HEK293T (cell line): Measurements from ENCODE around the gene FBN2.
"Not testable (repeated sequence)": the region's sequence is repeated elsewhere in the genome, so short reads cannot be mapped to it uniquely, and the experiment has no call there.

Experiments
- CTCF ChIA-PET: fragments of 350-600 bp; formaldehyde crosslinking; extraction: SDS; loops from one replicate; lab custom pipeline; 2021; ENCODE audit warnings: antibody characterized with exemption, inconsistent platforms; lab: Yijun Ruan, JAX
- POLR2A ChIA-PET: fragments of 350-600 bp; formaldehyde crosslinking; extraction: SDS; loops from one replicate; lab custom pipeline; 2020; ENCODE audit warnings: antibody characterized with exemption, inconsistent platforms; lab: Yijun Ruan, JAX
- DNase-seq: peaks from one replicate; pipeline ENCODE4 v3.0.0; 2012; ENCODE audit warnings: mixed read lengths; ENCODE audit errors: extremely low spot score
- ARNT ChIP-seq: fragments of 450-650 bp; IDR thresholded peaks from 2 replicates; pipeline ENCODE4 v1.6.1; 2017; ENCODE audit warnings: mild to moderate bottlenecking
- BHLHE40 ChIP-seq: fragments of 450-650 bp; IDR thresholded peaks from 2 replicates; pipeline ENCODE4 v1.6.1; 2016; ENCODE audit warnings: mild to moderate bottlenecking, moderate library complexity, borderline replicate concordance
- CTBP1 ChIP-seq: fragments of 450-650 bp; IDR thresholded peaks from 2 replicates; pipeline ENCODE4 v1.6.1; 2016; ENCODE audit warnings: borderline replicate concordance
- ELF4 ChIP-seq: fragments of 450-650 bp; IDR thresholded peaks from 2 replicates; pipeline ENCODE4 v1.6.1; 2017; ENCODE audit warnings: antibody characterized with exemption
- FOXA1 ChIP-seq: fragments of 450-650 bp; IDR thresholded peaks from 2 replicates; pipeline ENCODE4 v1.6.1; 2016; ENCODE audit warnings: mild to moderate bottlenecking
- FOXK2 ChIP-seq: fragments of 450-650 bp; IDR thresholded peaks from 2 replicates; pipeline ENCODE4 v1.6.1; 2016; ENCODE audit warnings: mild to moderate bottlenecking
- FOXM1 ChIP-seq: fragments of 450-650 bp; IDR thresholded peaks from 2 replicates; pipeline ENCODE4 v1.6.1; 2017; ENCODE audit warnings: mild to moderate bottlenecking, borderline replicate concordance
- HDGF ChIP-seq: fragments of 450-650 bp; IDR thresholded peaks from 2 replicates; pipeline ENCODE4 v1.6.1; 2017; ENCODE audit warnings: antibody characterized with exemption, borderline replicate concordance
- L3MBTL2 ChIP-seq: fragments of 450-650 bp; conservative IDR thresholded peaks from 2 replicates; pipeline ENCODE4 v1.6.1; 2016; ENCODE audit warnings: mild to moderate bottlenecking
- LEF1 ChIP-seq: fragments of 450-650 bp; IDR thresholded peaks from 2 replicates; pipeline ENCODE4 v1.6.1; 2017; ENCODE audit warnings: mild to moderate bottlenecking, borderline replicate concordance
- NFRKB ChIP-seq: fragments of 450-650 bp; IDR thresholded peaks from 2 replicates; pipeline ENCODE4 v1.6.1; 2016; ENCODE audit warnings: mild to moderate bottlenecking, moderate library complexity
- PKNOX1 ChIP-seq: fragments of 450-650 bp; IDR thresholded peaks from 2 replicates; pipeline ENCODE4 v1.6.1; 2016
- SP1 ChIP-seq: fragments of 450-650 bp; IDR thresholded peaks from 2 replicates; pipeline ENCODE4 v1.6.1; 2017
- SUZ12 ChIP-seq: fragments of 450-650 bp; IDR thresholded peaks from 2 replicates; pipeline ENCODE4 v1.6.1; 2016; ENCODE audit warnings: mild to moderate bottlenecking
- TARDBP ChIP-seq: fragments of 450-650 bp; IDR thresholded peaks from 2 replicates; pipeline ENCODE4 v1.6.1; 2016
- ZNF384 ChIP-seq: fragments of 450-650 bp; IDR thresholded peaks from 2 replicates; pipeline ENCODE4 v1.6.1; 2016

FBN2 gene

DNA sequence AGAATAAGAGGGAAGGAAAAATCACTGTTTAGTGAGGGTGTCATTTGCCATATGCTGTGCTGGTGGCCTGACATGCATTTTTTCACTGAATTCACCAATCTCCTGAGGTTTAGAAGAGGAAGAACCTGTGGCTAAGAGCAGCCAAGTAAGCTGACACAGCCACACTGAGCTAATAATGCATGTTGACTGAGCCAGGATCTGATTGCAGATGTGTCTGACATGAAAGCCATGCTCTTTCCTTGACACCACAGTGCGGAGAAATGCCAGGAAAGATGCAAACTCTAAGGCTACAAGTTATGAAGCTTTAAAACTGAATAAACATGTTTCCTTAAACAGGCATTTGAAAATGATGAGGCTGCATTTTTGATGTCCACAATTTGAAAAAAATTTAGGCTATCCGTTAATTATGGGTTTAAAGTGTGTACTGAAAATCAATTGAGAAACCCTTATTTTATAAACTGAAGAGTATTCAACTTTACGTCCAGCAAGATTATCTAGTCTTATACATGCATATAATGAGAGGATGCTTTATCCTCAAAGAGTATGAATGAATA is 208.6 kb downstream of the FBN2 start:
- ChIA-PET POLR2A (no interaction called here), CTCF (no interaction called here)
- TF ChIP-seq ELF4 (no peak), FOXM1 (no peak), L3MBTL2 (no peak), CTBP1 (no peak), FOXK2 (no peak), ZNF384 (no peak), NFRKB (no peak), LEF1 (no peak), SP1 (no peak), SUZ12 (no peak), FOXA1 (no peak)
- DNase-seq, result no peak

- POLR2A ChIA-PET, result no interaction called here
- DNase-seq, result no peak
- CTCF ChIA-PET, result no interaction called here
- TF ChIP-seq TARDBP, result no peak
- no peak for TF ChIP-seq L3MBTL2
- TF ChIP-seq HDGF, result no peak
- TF ChIP-seq ARNT, result no peak
- TF ChIP-seq CTBP1, result no peak
- no peak for TF ChIP-seq SUZ12
- TF ChIP-seq ELF4, result no peak
- no peak for TF ChIP-seq LEF1
These were observed 209.6 kb downstream of the FBN2 start for GRCh38 chr5:128328446-128328845.

- POLR2A ChIA-PET, result no interaction called here
- TF ChIP-seq FOXA1 (no peak), FOXK2 (no peak), FOXM1 (no peak), ARNT (no peak), HDGF (no peak), L3MBTL2 (no peak), ZNF384 (no peak), BHLHE40 (no peak), SUZ12 (no peak), SP1 (no peak), PKNOX1 (no peak), LEF1 (no peak), NFRKB (no peak), CTBP1 (no peak)
- CTCF ChIA-PET, result no interaction called here
- no peak for DNase-seq
These were observed 210.0 kb downstream of the FBN2 start for GRCh38 chr5:128328007-128328406.

- DNase-seq, CTCF ChIA-PET, POLR2A ChIA-PET: not testable (repeated sequence)
These were observed 216.6 kb downstream of the FBN2 start for GRCh38 chr5:128321418-128321817.

GRCh38 chr5:128318691-128319090 is 219.4 kb downstream of the FBN2 start:
- ChIA-PET CTCF (no interaction called here), POLR2A (no interaction called here)
- no peak for DNase-seq
- TF ChIP-seq NFRKB (no peak), FOXM1 (no peak), PKNOX1 (no peak), CTBP1 (no peak), FOXA1 (no peak), HDGF (no peak), L3MBTL2 (no peak)

DNA sequence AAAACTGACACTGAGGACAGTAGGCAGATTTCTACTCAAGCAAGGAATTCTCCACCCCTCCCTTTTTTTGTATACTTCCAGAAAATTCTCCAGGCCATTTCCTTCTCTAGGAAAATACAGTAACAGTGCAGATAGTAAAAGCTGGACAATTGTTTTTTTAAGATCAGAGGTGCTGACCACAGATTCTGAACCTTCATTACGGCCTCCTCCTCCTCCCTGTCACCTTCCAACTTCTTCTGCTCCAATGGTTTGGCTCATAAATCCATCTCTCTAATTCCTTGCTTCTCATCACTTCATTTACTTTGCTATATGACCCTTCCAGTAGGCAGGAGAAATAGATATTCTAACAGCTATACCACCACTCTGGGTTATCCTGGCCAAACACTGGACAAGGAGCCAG is 220.6 kb downstream of the FBN2 start:
- ChIA-PET CTCF (no interaction called here), POLR2A (no interaction called here)
- TF ChIP-seq NFRKB, result no peak
- no peak for TF ChIP-seq BHLHE40
- TF ChIP-seq FOXM1, result no peak
- no peak for TF ChIP-seq LEF1
- no peak for TF ChIP-seq SUZ12
- TF ChIP-seq CTBP1, result no peak
- no peak for TF ChIP-seq SP1
- TF ChIP-seq ELF4, result no peak
- TF ChIP-seq PKNOX1, result no peak
- TF ChIP-seq FOXA1, result no peak
- TF ChIP-seq ARNT, result no peak
- TF ChIP-seq L3MBTL2, result no peak
- DNase-seq, result no peak

- DNase-seq, result no peak
- ChIA-PET POLR2A (no interaction called here), CTCF (no interaction called here)
- no peak for TF ChIP-seq PKNOX1
- TF ChIP-seq ELF4, result no peak
- no peak for TF ChIP-seq ARNT
- TF ChIP-seq LEF1, result no peak
- no peak for TF ChIP-seq BHLHE40
- no peak for TF ChIP-seq NFRKB
- no peak for TF ChIP-seq SUZ12
- no peak for TF ChIP-seq L3MBTL2
- no peak for TF ChIP-seq FOXA1
- TF ChIP-seq ZNF384, result no peak
- no peak for TF ChIP-seq SP1
- no peak for TF ChIP-seq HDGF
- no peak for TF ChIP-seq FOXM1
- TF ChIP-seq CTBP1, result no peak
These were observed 222.4 kb downstream of the FBN2 start for GRCh38 chr5:128315671-128316070.
